WERI-Rb-1 (cell line): Measurements from ENCODE around the gene TBC1D10A.

Source experiments
- DNase-seq: peaks from one replicate; pipeline ENCODE4 v3.0.0-alpha.2; 2020
- H3K27ac ChIP-seq: fragments of 250-450 bp; sonication (Bioruptor Pico); 2 replicates; pipeline ENCODE4 v1.5.1; 2020; ENCODE audit warnings: mild to moderate bottlenecking, moderate library complexity
- H3K27me3 ChIP-seq: fragments of 250-450 bp; sonication (Bioruptor Pico); 2 replicates; pipeline ENCODE4 v1.5.1; 2021; ENCODE audit warnings: mild to moderate bottlenecking, low read depth, moderate library complexity; ENCODE audit not compliant: insufficient read depth, severe bottlenecking
- H3K36me3 ChIP-seq: fragments of 250-450 bp; sonication (Bioruptor Pico); 2 replicates; pipeline ENCODE4 v1.5.1; 2020; ENCODE audit warnings: mild to moderate bottlenecking, moderate library complexity
- H3K4me3 ChIP-seq: 2 replicates; pipeline ENCODE4 v1.5.1; 2011; ENCODE audit warnings: low read depth, mild to moderate bottlenecking, control low read depth, low read length
- H3K9me3 ChIP-seq: fragments of 250-450 bp; sonication (Bioruptor Pico); 2 replicates; pipeline ENCODE4 v1.5.1; 2021; ENCODE audit warnings: mild to moderate bottlenecking, moderate library complexity; ENCODE audit not compliant: severe bottlenecking
- TF ChIP-seq, protein P1 (sequence below): IDR thresholded peaks from 2 replicates; pipeline ENCODE4 v1.5.1; 2011; ENCODE audit warnings: low read depth, mild to moderate bottlenecking, control low read depth, inconsistent platforms, low read length

The TBC1D10A gene

GRCh38 chr22:30287648-30288418 is 38.9 kb downstream of the TBC1D10A start:
- no peak overlapping the region for H3K27ac ChIP-seq
- H3K27me3 ChIP-seq: no peaks in the 10 kb centered on the region
- no peaks in the 10 kb centered on the region for H3K9me3 ChIP-seq
- H3K4me3 ChIP-seq: no peak overlapping the region
- TF ChIP-seq, protein P1, sequence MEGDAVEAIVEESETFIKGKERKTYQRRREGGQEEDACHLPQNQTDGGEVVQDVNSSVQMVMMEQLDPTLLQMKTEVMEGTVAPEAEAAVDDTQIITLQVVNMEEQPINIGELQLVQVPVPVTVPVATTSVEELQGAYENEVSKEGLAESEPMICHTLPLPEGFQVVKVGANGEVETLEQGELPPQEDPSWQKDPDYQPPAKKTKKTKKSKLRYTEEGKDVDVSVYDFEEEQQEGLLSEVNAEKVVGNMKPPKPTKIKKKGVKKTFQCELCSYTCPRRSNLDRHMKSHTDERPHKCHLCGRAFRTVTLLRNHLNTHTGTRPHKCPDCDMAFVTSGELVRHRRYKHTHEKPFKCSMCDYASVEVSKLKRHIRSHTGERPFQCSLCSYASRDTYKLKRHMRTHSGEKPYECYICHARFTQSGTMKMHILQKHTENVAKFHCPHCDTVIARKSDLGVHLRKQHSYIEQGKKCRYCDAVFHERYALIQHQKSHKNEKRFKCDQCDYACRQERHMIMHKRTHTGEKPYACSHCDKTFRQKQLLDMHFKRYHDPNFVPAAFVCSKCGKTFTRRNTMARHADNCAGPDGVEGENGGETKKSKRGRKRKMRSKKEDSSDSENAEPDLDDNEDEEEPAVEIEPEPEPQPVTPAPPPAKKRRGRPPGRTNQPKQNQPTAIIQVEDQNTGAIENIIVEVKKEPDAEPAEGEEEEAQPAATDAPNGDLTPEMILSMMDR: peak; percentile 64
- DNase-seq: peak; percentile 84
- peaks cover 13% of the 10 kb centered on the region for H3K36me3 ChIP-seq

GRCh38 chr22:30286813-30287647 is 39.7 kb downstream of the TBC1D10A start:
- Histone ChIP-seq H3K9me3 (no peaks in the 10 kb centered on the region), H3K27ac (no peak overlapping the region), H3K36me3 (peaks cover 7% of the 10 kb centered on the region), H3K27me3 (no peaks in the 10 kb centered on the region), H3K4me3 (no peak overlapping the region)
- peak; percentile 85 for DNase-seq
- TF ChIP-seq, protein P1: peak; percentile 93

- Histone ChIP-seq H3K27ac (no peak overlapping the region), H3K36me3 (peaks cover 3% of the 10 kb centered on the region; the same call in 1 of the 2 replicates), H3K9me3 (no peaks in the 10 kb centered on the region), H3K4me3 (no peak overlapping the region), H3K27me3 (no peaks in the 10 kb centered on the region)
- TF ChIP-seq, protein P1: no peak
- DNase-seq: no peak
Observed at GRCh38 chr22:30286331-30286730, 40.4 kb downstream of the TBC1D10A start.

DNA sequence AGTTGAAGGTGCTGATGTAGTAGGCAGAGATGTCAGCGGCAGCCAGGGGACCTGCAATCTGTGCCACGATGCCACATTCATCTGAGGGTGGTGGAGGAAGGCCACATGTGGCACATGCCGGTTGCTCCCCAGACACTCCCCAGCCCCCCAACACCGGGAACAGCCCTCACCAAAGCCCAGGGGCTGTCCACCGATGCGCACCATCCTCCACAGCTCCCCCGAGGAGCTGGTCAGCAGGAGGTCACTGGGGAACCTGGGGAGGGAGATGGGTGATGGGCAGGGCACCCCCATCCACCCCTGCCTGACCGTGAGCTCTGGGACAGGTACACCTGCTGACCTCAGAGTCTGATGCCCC is 40.9 kb downstream of the TBC1D10A start:
- no peaks in the 10 kb centered on the region for H3K36me3 ChIP-seq
- H3K27ac ChIP-seq: no peak overlapping the region
- DNase-seq: no peak
- TF ChIP-seq, protein P1: no peak
- no peaks in the 10 kb centered on the region for H3K9me3 ChIP-seq
- no peaks in the 10 kb centered on the region for H3K27me3 ChIP-seq
- no peak overlapping the region for H3K4me3 ChIP-seq

GRCh38 chr22:30285176-30285845 is 41.4 kb downstream of the TBC1D10A start:
- Histone ChIP-seq H3K36me3 (no peaks in the 10 kb centered on the region), H3K27ac (no peak overlapping the region), H3K9me3 (no peaks in the 10 kb centered on the region), H3K27me3 (no peaks in the 10 kb centered on the region), H3K4me3 (no peak overlapping the region)
- TF ChIP-seq, protein P1: no peak
- no peak for DNase-seq
